BLaER1 (cell line): ENCODE data around the gene UBA3.

ENCODE experiments used
- H3K27ac ChIP-seq: shearing (Covaris generic); formaldehyde crosslinking; 2 replicates; pipeline ENCODE4 v1.8.1; 2022
- H3K27me3 ChIP-seq: shearing (Covaris generic); formaldehyde crosslinking; 2 replicates; pipeline ENCODE4 v1.8.1; 2022
- H3K36me3 ChIP-seq: shearing (Covaris generic); formaldehyde crosslinking; 2 replicates; pipeline ENCODE4 v1.8.1; 2022
- H3K4me1 ChIP-seq: shearing (Covaris generic); formaldehyde crosslinking; 2 replicates; pipeline ENCODE4 v1.8.1; 2022
- H3K4me2 ChIP-seq: shearing (Covaris generic); formaldehyde crosslinking; 2 replicates; pipeline ENCODE4 v1.8.1; 2022
- H3K4me3 ChIP-seq: shearing (Covaris generic); formaldehyde crosslinking; 2 replicates; pipeline ENCODE4 v1.8.1; 2022
- H3K9ac ChIP-seq: shearing (Covaris generic); formaldehyde crosslinking; 2 replicates; pipeline ENCODE4 v1.8.1; 2022
- H3K9me3 ChIP-seq: shearing (Covaris generic); formaldehyde crosslinking; 2 replicates; pipeline ENCODE4 v1.8.1; 2022
- H4K20me1 ChIP-seq: shearing (Covaris generic); formaldehyde crosslinking; 2 replicates; pipeline ENCODE4 v1.8.1; 2022
- Cebpa-rat ChIP-seq: shearing (Covaris generic); IDR thresholded peaks from 2 replicates; pipeline ENCODE4 v1.8.1; 2022

The UBA3 gene

DNA sequence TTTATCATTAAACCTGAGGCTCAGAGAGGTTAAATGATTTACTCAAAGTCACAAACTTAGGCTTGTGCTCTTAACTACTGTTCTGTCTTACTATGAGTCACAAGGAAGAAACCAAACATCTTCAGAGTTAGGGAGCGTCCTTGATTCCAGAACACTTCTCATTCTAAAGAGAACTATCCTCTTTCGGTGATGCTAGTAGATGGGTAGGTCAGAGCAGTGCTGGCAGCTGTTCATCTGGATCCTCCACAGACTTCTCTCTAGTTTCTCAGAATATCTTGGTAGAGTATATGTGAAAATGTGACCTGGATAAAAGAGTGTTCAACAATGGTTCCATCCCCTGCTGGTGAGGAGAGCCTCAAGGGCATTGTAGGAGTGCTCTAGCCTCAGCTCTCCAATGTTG lies 7.9 kb upstream of the UBA3 start:
- H3K27me3 ChIP-seq, result no peaks in the 10 kb centered on the region
- peak overlapping the region; percentile 87; the same call in 1 of the 2 replicates for H3K4me2 ChIP-seq
- peaks cover 13% of the 10 kb centered on the region; the same call in 1 of the 2 replicates for H3K36me3 ChIP-seq
- H3K4me1 ChIP-seq, result peaks cover 81% of the 10 kb centered on the region
- H4K20me1 ChIP-seq, result no peaks in the 10 kb centered on the region
- no peak for TF ChIP-seq Cebpa-rat
- no peak overlapping the region; the same call in 1 of the 2 replicates for H3K9ac ChIP-seq
- H3K27ac ChIP-seq, result no peak overlapping the region
- H3K9me3 ChIP-seq, result no peaks in the 10 kb centered on the region
- no peak overlapping the region for H3K4me3 ChIP-seq

DNA sequence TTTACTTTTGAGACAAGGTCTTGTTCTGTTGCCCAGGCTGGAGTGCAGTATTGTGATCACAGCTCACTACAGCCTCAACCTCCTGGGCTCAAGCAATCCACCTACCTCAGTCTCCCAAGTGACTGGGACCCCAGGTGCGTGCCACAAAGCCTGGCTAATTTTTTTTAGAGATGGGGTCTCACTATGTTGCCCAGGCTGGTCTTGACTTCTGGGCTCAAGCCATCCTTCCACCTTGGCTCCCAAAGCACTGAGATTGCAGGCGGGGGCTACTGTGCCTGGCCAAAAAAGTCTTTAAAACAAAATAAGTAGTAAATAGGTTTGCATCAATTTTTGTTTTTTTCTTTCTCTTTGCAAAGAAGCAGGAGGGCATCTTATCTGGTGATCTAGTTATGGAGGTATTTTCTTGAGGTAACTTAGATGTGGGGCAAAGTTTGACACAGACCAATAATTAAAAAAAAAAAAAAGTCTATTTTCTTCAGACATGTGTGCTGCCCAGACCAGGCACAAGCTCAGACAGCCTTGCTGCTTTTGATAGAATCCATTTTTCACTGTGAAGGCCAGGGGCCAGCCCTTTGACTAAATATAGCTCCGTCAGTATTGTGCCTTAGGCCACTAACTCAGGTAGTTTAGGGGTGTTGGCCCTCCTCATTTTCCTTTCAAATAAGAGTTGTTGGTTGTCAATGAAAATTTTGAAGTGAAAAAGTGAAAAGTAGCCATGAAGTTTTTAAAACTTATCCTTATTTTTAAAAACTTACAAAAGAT lies 7.0 kb upstream of the UBA3 start:
- Histone ChIP-seq H3K27ac (no peak overlapping the region), H3K27me3 (no peaks in the 10 kb centered on the region), H3K9me3 (no peaks in the 10 kb centered on the region), H4K20me1 (no peaks in the 10 kb centered on the region), H3K36me3 (peaks cover 13% of the 10 kb centered on the region; the same call in 1 of the 2 replicates), H3K4me1 (peaks cover 81% of the 10 kb centered on the region), H3K4me2 (peak overlapping the region; percentile 87), H3K4me3 (peak overlapping the region; percentile 92; the same call in 1 of the 2 replicates), H3K9ac (peak overlapping the region; percentile 85)
- no peak for TF ChIP-seq Cebpa-rat

- TF ChIP-seq Cebpa-rat, result no peak
- Histone ChIP-seq H3K27ac (peak overlapping the region; percentile 68), H3K9me3 (no peaks in the 10 kb centered on the region), H4K20me1 (no peaks in the 10 kb centered on the region), H3K4me2 (peak overlapping the region; percentile 87), H3K9ac (peak overlapping the region; percentile 85), H3K4me1 (peaks cover 83% of the 10 kb centered on the region), H3K27me3 (no peaks in the 10 kb centered on the region), H3K4me3 (peak overlapping the region; percentile 92), H3K36me3 (peaks cover 13% of the 10 kb centered on the region; the same call in 1 of the 2 replicates)
Measured at GRCh38 chr3:69085833-69086722, 5.9 kb upstream of the UBA3 start.

DNA sequence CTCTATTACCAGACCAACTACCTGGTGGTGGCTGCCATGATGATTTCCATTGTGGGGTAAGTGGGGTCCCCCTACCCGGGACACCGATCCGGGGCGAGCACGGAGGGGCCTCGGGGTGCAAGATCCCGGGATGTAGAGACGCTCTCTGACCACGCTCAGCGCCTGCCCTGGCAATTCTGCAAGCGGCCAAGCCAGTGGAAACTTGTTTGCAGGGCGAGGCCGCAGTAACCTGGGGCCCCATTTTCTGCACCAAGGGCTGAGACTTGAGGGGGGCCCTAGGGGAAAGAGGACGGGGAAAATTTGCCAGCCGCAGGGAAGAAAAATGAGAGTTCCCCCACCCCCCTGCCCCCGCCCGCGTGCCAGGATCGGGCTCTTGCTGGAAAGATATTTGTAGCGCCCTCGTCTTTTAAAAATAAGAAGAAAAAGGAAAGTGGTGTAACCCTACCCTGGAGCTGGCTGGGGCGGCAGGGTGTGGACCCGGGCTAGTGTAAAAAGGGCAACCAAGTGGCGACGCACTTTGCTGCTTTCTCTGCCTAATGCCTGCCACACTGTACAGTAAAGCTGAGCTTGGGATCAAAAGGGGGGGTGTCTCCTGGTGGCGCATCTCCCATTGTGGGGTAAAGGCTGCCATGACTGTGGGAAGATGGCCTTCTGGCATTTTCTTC lies 5.1 kb upstream of the UBA3 start:
- Histone ChIP-seq H3K27ac (peak overlapping the region; percentile 68), H4K20me1 (no peaks in the 10 kb centered on the region), H3K4me3 (peak overlapping the region; percentile 92), H3K4me2 (peak overlapping the region; percentile 87), H3K36me3 (peaks cover 11% of the 10 kb centered on the region; the same call in 1 of the 2 replicates), H3K9ac (peak overlapping the region; percentile 85), H3K9me3 (no peaks in the 10 kb centered on the region), H3K4me1 (peaks cover 83% of the 10 kb centered on the region), H3K27me3 (no peaks in the 10 kb centered on the region)
- no peak for TF ChIP-seq Cebpa-rat

- TF ChIP-seq Cebpa-rat, result no peak
- Histone ChIP-seq H3K4me1 (peaks cover 78% of the 10 kb centered on the region), H3K9me3 (no peaks in the 10 kb centered on the region), H3K27me3 (no peaks in the 10 kb centered on the region), H4K20me1 (peaks cover 3% of the 10 kb centered on the region), H3K27ac (peak within 1 kb of the TSS; percentile 68), H3K36me3 (peaks cover 4% of the 10 kb centered on the region; the same call in 1 of the 2 replicates), H3K4me2 (peak within 1 kb of the TSS; percentile 87), H3K9ac (peak within 1 kb of the TSS; percentile 85), H3K4me3 (peak within 1 kb of the TSS; percentile 92)
Measured at GRCh38 chr3:69084326-69085167, 4.4 kb upstream of the UBA3 start, which contains the start of gene ARL6IP5. TSS of gene ARL6IP5 (plus strand) at chr3:69084937. CDS start at chr3:69085048, 111 bp downstream.

- Histone ChIP-seq H3K36me3 (no peaks in the 10 kb centered on the region), H3K4me3 (peak overlapping the region; percentile 30; the same call in 1 of the 2 replicates), H3K9ac (peak overlapping the region; percentile 45; the same call in 1 of the 2 replicates), H3K27me3 (no peaks in the 10 kb centered on the region), H3K4me1 (peaks cover 79% of the 10 kb centered on the region), H4K20me1 (peaks cover 16% of the 10 kb centered on the region), H3K4me2 (peak overlapping the region; percentile 87), H3K9me3 (no peaks in the 10 kb centered on the region), H3K27ac (peak overlapping the region; percentile 50)
- no peak for TF ChIP-seq Cebpa-rat
Measured at GRCh38 chr3:69082805-69083204, 2.6 kb upstream of the UBA3 start.

DNA sequence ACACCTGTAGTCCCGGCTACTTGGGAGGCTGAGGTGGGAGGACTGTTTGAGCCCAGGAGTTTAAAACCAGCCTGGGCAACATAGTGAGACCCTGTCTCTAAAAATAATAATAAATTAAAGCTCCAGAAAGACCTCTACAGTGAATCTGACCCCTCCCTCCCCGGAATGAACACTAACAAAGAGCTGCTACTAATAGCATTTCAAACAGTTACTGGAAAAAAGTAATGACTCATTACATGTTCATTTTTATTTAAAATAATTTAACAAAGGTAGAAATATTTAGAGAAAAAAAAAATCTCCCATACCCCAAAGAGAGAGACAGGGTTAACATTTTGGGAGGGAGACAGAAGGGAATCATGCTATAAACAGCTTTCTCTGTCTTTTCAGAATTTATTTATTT lies 2.2 kb upstream of the UBA3 start:
- Histone ChIP-seq H3K36me3 (no peaks in the 10 kb centered on the region), H3K4me3 (peak overlapping the region; percentile 30; the same call in 1 of the 2 replicates), H3K9ac (peak overlapping the region; percentile 45), H3K27me3 (no peaks in the 10 kb centered on the region), H4K20me1 (peaks cover 16% of the 10 kb centered on the region), H3K4me2 (peak overlapping the region; percentile 87), H3K9me3 (no peaks in the 10 kb centered on the region), H3K4me1 (peaks cover 77% of the 10 kb centered on the region), H3K27ac (peak overlapping the region; percentile 50)
- no peak for TF ChIP-seq Cebpa-rat

DNA sequence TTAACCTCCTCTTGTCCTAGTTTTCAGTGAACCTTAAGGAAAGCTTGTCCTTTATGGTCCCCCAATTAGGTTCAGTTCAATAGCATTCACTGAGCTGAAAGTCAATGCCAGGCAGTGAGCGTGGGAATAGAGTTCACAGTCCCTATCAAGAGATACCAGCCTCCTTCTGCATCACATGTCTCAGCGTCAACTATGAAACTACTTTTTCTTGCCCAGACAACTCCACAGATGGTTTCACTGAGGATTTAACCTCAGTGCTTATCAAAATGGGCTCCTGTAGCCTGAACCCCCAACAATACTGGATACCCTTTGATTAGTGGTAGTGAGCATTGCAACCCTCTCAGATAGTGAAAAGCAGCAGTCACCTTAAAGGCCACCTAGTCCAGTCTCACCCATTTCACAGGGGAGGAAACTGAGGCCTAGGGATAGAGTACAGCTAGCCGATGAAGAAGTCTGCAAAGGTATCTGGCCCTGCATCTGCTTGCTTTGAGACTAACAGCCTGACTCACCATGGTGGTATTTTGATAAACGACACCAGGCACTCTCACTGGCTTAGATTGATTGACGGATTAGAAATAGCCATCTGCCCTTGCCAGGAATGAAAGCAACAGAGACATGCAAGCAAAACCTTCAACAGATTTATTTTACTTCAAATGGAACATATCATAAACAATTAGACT lies 1.6 kb upstream of the UBA3 start:
- Histone ChIP-seq H4K20me1 (peaks cover 16% of the 10 kb centered on the region), H3K9me3 (no peaks in the 10 kb centered on the region), H3K4me3 (no peak overlapping the region), H3K4me2 (peak overlapping the region; percentile 87), H3K36me3 (peaks cover under 1% of the 10 kb centered on the region; the same call in 1 of the 2 replicates), H3K27me3 (no peaks in the 10 kb centered on the region), H3K27ac (peak overlapping the region; percentile 50), H3K9ac (peak overlapping the region; percentile 45), H3K4me1 (peaks cover 71% of the 10 kb centered on the region)
- TF ChIP-seq Cebpa-rat, result no peak
